ENCODE data around the gene AKAP6. TPM values are rescaled to one million over a fixed set of nuclear protein-coding genes. Genes with fewer than 3 reads are reported as not detected.

The AKAP6 gene
- total RNA-seq, 1 donor from 2014 or later = 7.7 TPM

DNA sequence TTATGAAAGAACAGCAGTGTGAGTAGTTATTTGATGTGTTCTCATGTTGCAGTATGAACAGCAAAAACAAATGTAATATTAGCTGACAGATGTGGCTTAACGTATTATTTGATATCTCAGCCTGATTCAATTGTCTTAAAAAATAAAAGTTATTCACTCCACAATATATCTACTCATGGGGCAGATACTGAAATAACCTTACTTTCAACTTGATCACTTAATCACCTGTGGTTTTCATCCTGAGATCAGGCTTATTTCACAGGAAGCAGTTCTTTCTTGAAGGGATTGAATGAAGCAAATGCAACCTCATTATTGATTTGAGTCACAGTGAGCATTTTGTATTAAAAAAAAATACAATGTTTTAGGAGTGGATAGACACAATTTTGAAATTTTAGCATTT lies 90.3 kb downstream of the AKAP6 start:
- Histone ChIP-seq H3K36me3 (no peaks in the 10 kb centered on the region), H3K27me3 (no peaks in the 10 kb centered on the region), H3K4me1 (no peaks in the 10 kb centered on the region), H3K9me3 (no peaks in the 10 kb centered on the region), H3K4me3 (no peak overlapping the region), H3K27ac (no peak overlapping the region)
- no peak for DNase-seq
- intact Hi-C loops (cut with DNase I) = no loop called here
- TF ChIP-seq, protein P1, sequence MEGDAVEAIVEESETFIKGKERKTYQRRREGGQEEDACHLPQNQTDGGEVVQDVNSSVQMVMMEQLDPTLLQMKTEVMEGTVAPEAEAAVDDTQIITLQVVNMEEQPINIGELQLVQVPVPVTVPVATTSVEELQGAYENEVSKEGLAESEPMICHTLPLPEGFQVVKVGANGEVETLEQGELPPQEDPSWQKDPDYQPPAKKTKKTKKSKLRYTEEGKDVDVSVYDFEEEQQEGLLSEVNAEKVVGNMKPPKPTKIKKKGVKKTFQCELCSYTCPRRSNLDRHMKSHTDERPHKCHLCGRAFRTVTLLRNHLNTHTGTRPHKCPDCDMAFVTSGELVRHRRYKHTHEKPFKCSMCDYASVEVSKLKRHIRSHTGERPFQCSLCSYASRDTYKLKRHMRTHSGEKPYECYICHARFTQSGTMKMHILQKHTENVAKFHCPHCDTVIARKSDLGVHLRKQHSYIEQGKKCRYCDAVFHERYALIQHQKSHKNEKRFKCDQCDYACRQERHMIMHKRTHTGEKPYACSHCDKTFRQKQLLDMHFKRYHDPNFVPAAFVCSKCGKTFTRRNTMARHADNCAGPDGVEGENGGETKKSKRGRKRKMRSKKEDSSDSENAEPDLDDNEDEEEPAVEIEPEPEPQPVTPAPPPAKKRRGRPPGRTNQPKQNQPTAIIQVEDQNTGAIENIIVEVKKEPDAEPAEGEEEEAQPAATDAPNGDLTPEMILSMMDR (IDR thresholded peaks at IDR 0.05) = no peak
- no peak for ATAC-seq

DNA sequence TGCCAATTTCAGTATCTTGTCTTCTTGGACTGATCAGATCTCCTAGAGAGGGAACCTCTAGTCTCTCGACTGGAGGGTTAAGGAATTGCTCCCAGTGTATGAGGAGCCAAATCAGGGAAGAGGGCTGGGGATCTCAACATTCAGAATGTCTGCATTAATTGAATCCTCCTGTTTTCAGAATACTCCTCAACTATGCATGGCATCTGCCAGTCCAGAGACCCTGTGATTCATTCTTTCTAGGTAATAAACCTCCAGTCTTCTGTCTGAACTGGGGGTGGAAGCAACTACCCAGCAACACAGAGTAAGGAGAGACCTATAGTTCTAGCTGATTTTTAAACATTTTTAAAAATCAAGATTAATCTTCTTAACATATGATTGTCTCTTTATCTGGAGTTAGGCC lies 92.7 kb downstream of the AKAP6 start:
- intact Hi-C loops (cut with DNase I) = no loop called here
- TF ChIP-seq, protein P1 (IDR thresholded peaks at IDR 0.05) = no peak
- no peak overlapping the region for H3K4me3 ChIP-seq

DNA sequence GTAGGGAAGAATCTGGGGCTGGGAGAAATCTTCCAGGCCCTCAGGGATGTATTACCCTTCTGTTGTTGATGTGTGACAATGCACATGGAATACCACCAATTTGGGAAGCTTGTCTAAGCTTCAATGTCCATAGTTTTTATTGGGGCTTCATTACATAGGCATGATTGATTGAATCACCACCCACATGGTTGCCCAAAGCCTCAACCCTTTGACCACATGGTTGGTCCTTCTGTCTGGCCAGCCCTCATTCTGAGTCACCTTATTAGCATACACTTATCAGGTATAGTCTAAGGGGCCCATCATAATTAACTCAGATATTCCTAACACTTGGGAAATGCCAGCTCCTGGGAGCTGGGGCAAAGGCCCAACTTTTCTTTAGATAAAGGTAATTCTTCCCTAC lies 93.3 kb downstream of the AKAP6 start:
- DNase-seq = no peak
- no peak for ATAC-seq
- intact Hi-C loops (cut with DNase I) = no loop called here
- no peak overlapping the region for H3K4me3 ChIP-seq
- no peaks in the 10 kb centered on the region for H3K4me1 ChIP-seq
- H3K27me3 ChIP-seq = no peaks in the 10 kb centered on the region
- H3K36me3 ChIP-seq = no peaks in the 10 kb centered on the region
- TF ChIP-seq, protein P1 (IDR thresholded peaks at IDR 0.05) = no peak
- no peaks in the 10 kb centered on the region for H3K9me3 ChIP-seq
- no peak overlapping the region for H3K27ac ChIP-seq

More for the DNA sequence above, 92.7 kb downstream of the AKAP6 start:
- H3K27ac ChIP-seq = no peak overlapping the region
- no peaks in the 10 kb centered on the region for H3K36me3 ChIP-seq
- ATAC-seq (no peak), DNase-seq (no peak)
- H3K27me3 ChIP-seq = no peaks in the 10 kb centered on the region
- H3K4me1 ChIP-seq = no peaks in the 10 kb centered on the region
- no peaks in the 10 kb centered on the region for H3K9me3 ChIP-seq

DNA sequence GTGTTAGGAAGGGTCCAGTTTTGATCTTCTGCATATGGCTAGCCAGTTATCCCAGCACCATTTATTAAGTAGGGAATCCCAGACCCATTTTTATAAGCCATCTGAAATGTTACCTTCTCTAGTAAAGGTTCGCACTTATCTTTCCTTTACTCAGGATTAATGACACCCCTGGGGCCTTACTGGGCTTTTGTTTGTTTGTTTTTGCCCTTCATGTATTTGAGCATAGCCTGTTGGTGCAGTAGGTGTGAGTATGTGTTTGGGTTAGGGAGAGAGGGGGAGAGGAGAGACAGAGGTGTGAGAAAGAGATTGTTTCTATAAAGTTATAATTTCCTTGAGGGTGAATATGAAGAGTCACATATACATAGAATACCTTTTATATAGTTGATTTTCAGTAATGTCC lies 96.9 kb downstream of the AKAP6 start:
- intact Hi-C loops (cut with DNase I) = no loop called here

DNA sequence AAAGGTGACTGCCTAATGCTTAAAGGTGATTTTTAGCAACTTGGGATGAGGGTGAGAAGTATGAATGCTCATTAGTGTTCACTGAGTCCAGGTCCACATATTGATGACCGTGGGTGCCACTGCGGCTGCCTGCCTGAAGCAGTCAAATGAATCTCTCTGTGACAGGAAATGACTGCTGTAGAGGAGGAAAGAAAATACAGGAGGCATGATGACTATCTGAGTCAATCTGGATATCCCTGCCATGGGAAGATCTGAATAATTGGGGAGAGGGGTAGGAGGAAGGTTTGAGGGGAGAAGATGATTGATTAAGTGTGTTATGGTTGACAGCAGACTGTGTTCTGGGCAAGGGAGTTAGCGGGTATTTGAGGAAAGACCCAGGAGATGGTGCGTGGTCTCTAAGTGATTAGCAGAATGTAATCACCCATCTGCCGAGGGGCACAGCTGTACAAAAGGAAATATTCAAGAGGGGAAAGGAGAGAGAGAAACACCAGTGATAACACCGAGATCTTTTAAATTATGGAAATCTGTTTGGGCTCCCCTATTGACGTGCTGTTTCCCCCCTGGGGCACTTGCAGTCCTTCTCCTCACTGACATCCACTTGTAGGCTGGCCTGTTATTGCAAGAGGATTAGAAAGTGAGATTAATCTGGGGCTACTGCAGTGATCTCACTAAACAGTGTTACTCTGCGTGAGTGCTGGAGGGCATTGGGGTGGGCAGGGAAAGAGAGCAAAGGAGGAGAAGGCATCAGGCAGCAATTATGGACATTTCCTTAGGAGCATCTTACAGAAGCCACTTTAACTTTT lies 97.7 kb downstream of the AKAP6 start:
- TF ChIP-seq, protein P1 (IDR thresholded peaks at IDR 0.05) = no peak
- H3K27me3 ChIP-seq = no peaks in the 10 kb centered on the region
- intact Hi-C loops (cut with DNase I) = no loop called here
- no peaks in the 10 kb centered on the region for H3K36me3 ChIP-seq
- no peaks in the 10 kb centered on the region for H3K4me1 ChIP-seq
- DNase-seq (no peak), ATAC-seq (no peak)
- H3K9me3 ChIP-seq = no peaks in the 10 kb centered on the region
- H3K4me3 ChIP-seq = no peak overlapping the region
- H3K27ac ChIP-seq = no peak overlapping the region

More for the DNA sequence above, 96.9 kb downstream of the AKAP6 start:
- Histone ChIP-seq H3K27ac (no peak overlapping the region), H3K27me3 (no peaks in the 10 kb centered on the region), H3K9me3 (no peaks in the 10 kb centered on the region), H3K4me1 (no peaks in the 10 kb centered on the region), H3K36me3 (no peaks in the 10 kb centered on the region), H3K4me3 (no peak overlapping the region)
- no peak for ATAC-seq
- TF ChIP-seq, protein P1 (IDR thresholded peaks at IDR 0.05) = no peak
- no peak for DNase-seq
